ENCODE data around the gene MC2R. TPM values are rescaled to one million over a fixed set of nuclear protein-coding genes. Genes with fewer than 3 reads are reported as not detected.

MC2R gene
- total and polyA plus RNA-seq, 8 donors, result 0.46 TPM; not detected in 7

DNA sequence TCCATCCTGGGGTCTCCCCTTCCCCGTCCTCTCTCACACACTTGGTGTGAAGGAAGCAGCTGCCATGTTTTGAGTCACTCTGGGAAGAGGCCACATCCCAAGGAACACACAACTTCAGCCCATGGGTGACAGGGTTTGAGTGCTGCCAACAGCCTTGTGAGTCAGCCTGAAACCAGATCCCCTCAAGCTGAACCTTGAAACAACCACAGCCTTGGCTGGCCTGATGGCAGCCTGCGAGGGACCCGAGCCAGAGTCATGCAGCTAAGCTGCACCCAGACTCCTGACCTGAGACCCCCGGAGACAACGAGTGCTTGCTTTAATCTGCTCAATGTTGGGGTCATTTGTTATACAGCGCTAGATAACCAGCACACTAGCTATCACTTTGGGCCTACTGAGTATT, 19.3 kb upstream of the MC2R start:
- 74 to 100% (median 91%) methylated on average over 1 to 6 of the region's 6 CpGs for WGBS, 5 donors
- intact Hi-C loops (cut with DNase I; ENCODE audit: low total_unique reads), result no loop called here
- Histone ChIP-seq H3K27ac (no peak overlapping the region), H3K36me3 (no peaks in the 10 kb centered on the region), H3K9me3 (peaks cover 0 to 6% (median 3%) of the 10 kb centered on the region in 4 donors), H3K4me3 (no peak overlapping the region), H3K4me1 (no peaks in the 10 kb centered on the region), H3K27me3 (no peaks in the 10 kb centered on the region)
- no peak for DNase-seq
- TF ChIP-seq, protein P1, sequence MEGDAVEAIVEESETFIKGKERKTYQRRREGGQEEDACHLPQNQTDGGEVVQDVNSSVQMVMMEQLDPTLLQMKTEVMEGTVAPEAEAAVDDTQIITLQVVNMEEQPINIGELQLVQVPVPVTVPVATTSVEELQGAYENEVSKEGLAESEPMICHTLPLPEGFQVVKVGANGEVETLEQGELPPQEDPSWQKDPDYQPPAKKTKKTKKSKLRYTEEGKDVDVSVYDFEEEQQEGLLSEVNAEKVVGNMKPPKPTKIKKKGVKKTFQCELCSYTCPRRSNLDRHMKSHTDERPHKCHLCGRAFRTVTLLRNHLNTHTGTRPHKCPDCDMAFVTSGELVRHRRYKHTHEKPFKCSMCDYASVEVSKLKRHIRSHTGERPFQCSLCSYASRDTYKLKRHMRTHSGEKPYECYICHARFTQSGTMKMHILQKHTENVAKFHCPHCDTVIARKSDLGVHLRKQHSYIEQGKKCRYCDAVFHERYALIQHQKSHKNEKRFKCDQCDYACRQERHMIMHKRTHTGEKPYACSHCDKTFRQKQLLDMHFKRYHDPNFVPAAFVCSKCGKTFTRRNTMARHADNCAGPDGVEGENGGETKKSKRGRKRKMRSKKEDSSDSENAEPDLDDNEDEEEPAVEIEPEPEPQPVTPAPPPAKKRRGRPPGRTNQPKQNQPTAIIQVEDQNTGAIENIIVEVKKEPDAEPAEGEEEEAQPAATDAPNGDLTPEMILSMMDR (IDR thresholded peaks at IDR 0.05), result no peak
- TF ChIP-seq POLR2A (IDR thresholded peaks at IDR 0.05), result no peak
- TF ChIP-seq POLR2AphosphoS5 (IDR thresholded peaks at IDR 0.05), result no peak
- no peak for TF ChIP-seq EP300 (IDR thresholded peaks at IDR 0.05)

- WGBS, 5 donors, result 82 to 86% (median 84%) methylated on average over 3 of the region's 3 CpGs
- Histone ChIP-seq H3K36me3 (no peaks in the 10 kb centered on the region), H3K4me1 (no peaks in the 10 kb centered on the region), H3K9me3 (peaks cover 0 to 12% (median 9%) of the 10 kb centered on the region in 4 donors), H3K4me3 (no peak overlapping the region), H3K27me3 (no peaks in the 10 kb centered on the region), H3K27ac (no peak overlapping the region)
- DNase-seq, result no peak
- intact Hi-C loops (cut with DNase I; ENCODE audit: low total_unique reads), result no loop called here
- TF ChIP-seq, protein P1 (IDR thresholded peaks at IDR 0.05), result no peak
- TF ChIP-seq POLR2AphosphoS5 (IDR thresholded peaks at IDR 0.05), result no peak
- TF ChIP-seq EP300 (IDR thresholded peaks at IDR 0.05), result no peak
- no peak for TF ChIP-seq POLR2A (IDR thresholded peaks at IDR 0.05)
Observed at GRCh38 chr18:13934058-13934457, 18.7 kb upstream of the MC2R start.

DNA sequence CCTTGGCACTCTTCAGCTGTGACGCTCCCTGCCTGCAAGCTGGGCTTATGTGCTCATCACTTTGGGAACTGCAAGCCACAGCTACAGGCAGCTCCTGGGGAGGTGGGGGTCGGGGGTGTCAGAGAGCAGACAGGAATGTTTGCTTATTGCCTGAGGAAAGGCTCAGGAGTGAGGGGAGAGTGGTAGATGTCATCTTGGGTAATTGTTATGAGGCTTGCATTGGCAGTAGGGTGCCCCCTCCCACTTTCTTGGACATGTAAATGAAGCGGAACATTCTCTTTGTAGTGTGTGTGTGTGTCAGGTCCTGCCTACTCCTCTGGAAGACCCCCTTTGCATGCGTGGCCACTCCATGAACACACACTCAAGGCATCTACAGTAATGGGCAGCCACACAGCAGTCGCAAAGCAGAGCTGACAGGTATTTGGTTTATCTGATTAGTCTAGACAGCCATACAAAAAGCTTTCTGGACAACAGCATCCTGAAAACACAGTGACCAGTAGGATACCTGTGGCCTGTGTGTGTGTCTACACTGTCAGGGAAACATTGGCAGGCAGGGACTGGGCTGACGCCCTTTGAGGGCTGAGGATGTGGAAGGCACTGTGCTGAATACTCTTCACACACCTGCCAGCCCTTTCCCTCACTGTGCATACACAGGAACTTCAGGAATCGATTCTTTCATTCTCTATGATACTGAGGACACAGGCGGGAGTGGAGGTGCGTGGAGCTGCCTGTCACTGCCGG, 17.1 kb upstream of the MC2R start:
- intact Hi-C loops (cut with DNase I; ENCODE audit: low total_unique reads), result no loop called here
- H3K4me1 ChIP-seq, result no peaks in the 10 kb centered on the region
- 64 to 71% (median 67%) methylated on average over 10 of the region's 10 CpGs for WGBS, 5 donors

GRCh38 chr18:13930964-13931363, 15.6 kb upstream of the MC2R start:
- Histone ChIP-seq H3K4me3 (no peak overlapping the region), H3K27ac (no peak overlapping the region), H3K36me3 (no peaks in the 10 kb centered on the region), H3K9me3 (peaks cover 0 to 17% (median 15%) of the 10 kb centered on the region in 4 donors), H3K4me1 (no peaks in the 10 kb centered on the region), H3K27me3 (no peaks in the 10 kb centered on the region)
- intact Hi-C loops (cut with DNase I; ENCODE audit: low total_unique reads), result no loop called here
- no peak for DNase-seq
- TF ChIP-seq, protein P1 (IDR thresholded peaks at IDR 0.05), result no peak
- TF ChIP-seq POLR2A (IDR thresholded peaks at IDR 0.05) (no peak), EP300 (IDR thresholded peaks at IDR 0.05) (no peak), POLR2AphosphoS5 (IDR thresholded peaks at IDR 0.05) (no peak)
- 62 to 76% (median 74%) methylated on average over 2 of the region's 2 CpGs for WGBS, 5 donors

More for the DNA sequence above, 17.1 kb upstream of the MC2R start:
- peaks cover 0 to 17% (median 15%) of the 10 kb centered on the region in 4 donors for H3K9me3 ChIP-seq
- H3K27me3 ChIP-seq, result no peaks in the 10 kb centered on the region
- no peak for DNase-seq
- H3K4me3 ChIP-seq, result no peak overlapping the region
- no peak for TF ChIP-seq EP300 (IDR thresholded peaks at IDR 0.05)
- TF ChIP-seq, protein P1 (IDR thresholded peaks at IDR 0.05), result no peak
- no peak for TF ChIP-seq POLR2AphosphoS5 (IDR thresholded peaks at IDR 0.05)
- no peak for TF ChIP-seq POLR2A (IDR thresholded peaks at IDR 0.05)
- no peaks in the 10 kb centered on the region for H3K36me3 ChIP-seq
- no peak overlapping the region for H3K27ac ChIP-seq
